ENCODE results near the gene TNC.

TNC gene

GRCh38 chr9:114972510-114973136 is 145.3 kb downstream of the TNC start:
- no peak overlapping the region for H3K4me2 ChIP-seq (ENCODE audit: low read length)
- H3K9me3 ChIP-seq (ENCODE audit: control insufficient read depth, low read length), result no peaks in the 10 kb centered on the region
- no peak overlapping the region for H3K27ac ChIP-seq
- H2AFZ ChIP-seq, result no peak overlapping the region
- H3K79me2 ChIP-seq, result no peaks in the 10 kb centered on the region
- TF ChIP-seq, protein P1, sequence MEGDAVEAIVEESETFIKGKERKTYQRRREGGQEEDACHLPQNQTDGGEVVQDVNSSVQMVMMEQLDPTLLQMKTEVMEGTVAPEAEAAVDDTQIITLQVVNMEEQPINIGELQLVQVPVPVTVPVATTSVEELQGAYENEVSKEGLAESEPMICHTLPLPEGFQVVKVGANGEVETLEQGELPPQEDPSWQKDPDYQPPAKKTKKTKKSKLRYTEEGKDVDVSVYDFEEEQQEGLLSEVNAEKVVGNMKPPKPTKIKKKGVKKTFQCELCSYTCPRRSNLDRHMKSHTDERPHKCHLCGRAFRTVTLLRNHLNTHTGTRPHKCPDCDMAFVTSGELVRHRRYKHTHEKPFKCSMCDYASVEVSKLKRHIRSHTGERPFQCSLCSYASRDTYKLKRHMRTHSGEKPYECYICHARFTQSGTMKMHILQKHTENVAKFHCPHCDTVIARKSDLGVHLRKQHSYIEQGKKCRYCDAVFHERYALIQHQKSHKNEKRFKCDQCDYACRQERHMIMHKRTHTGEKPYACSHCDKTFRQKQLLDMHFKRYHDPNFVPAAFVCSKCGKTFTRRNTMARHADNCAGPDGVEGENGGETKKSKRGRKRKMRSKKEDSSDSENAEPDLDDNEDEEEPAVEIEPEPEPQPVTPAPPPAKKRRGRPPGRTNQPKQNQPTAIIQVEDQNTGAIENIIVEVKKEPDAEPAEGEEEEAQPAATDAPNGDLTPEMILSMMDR (IDR thresholded peaks at IDR 0.05), result no peak
- H3K27me3 ChIP-seq (ENCODE audit: control insufficient read depth, insufficient read depth, low read length), result no peaks in the 10 kb centered on the region
- no peaks in the 10 kb centered on the region for H3K36me3 ChIP-seq (ENCODE audit: control insufficient read depth, insufficient read depth, low read length)
- no peaks in the 10 kb centered on the region for H3K4me1 ChIP-seq
- no peak overlapping the region for H3K4me3 ChIP-seq (ENCODE audit: low read depth, low read length)
- H3K9ac ChIP-seq, result no peak overlapping the region

All from parathyroid adenoma (tissue), 2 donors.